GM19438 (cell line): ENCODE results near the gene MEOX2.

Experiments used
- ATAC-seq: cut with Tn5 transposase; IDR thresholded peaks from one replicate; pipeline ENCODE4 v1.9.1; 2021; ENCODE audit warnings: low read depth; ENCODE audit not compliant: unreplicated experiment

Gene MEOX2

GRCh38 chr7:15681631-15682030 is 4.9 kb downstream of the MEOX2 start:
- ATAC-seq, result no peak

- no peak for ATAC-seq
Observed at GRCh38 chr7:15681186-15681585, 5.3 kb downstream of the MEOX2 start.

DNA sequence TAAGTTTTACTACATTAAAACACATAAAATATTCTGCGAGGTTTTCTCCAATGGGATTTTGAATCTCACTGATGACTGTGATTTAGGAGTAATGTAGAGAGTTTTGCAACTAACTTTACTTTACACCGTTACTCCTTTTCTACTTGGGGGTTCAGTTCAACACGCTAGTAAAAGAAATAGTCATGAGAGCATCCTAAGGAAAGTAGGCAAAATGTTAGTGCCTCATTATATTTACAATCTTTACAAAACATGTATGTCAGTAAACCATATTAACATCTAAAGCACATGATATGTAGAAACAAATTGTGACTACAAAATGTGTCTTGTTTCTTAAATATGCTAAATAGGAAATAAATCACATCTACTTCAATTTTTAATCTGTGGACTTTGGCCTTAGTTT is 6.0 kb downstream of the MEOX2 start:
- ATAC-seq, result no peak

DNA sequence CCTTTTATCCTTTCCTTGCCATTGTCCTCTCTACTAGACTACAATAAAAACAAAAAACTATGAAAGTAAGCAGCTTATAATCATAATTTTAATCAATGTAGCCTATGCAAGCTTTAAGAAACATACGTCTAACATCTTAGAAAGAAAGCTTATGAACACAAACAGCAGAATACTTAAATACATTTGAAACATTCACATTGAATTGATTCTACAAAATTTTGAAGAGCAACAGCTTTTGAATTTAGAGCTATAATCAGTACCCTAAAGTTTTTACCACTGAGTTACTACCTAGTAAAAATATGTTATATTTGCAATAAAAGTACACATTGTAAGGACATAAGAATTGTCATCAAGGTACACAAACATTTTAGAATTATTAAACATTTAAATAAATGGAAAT is 7.2 kb downstream of the MEOX2 start:
- ATAC-seq, result no peak

- ATAC-seq, result no peak
Observed at GRCh38 chr7:15678653-15679052, 7.8 kb downstream of the MEOX2 start.

- ATAC-seq, result no peak
Observed at GRCh38 chr7:15675379-15675778, 11.1 kb downstream of the MEOX2 start.

DNA sequence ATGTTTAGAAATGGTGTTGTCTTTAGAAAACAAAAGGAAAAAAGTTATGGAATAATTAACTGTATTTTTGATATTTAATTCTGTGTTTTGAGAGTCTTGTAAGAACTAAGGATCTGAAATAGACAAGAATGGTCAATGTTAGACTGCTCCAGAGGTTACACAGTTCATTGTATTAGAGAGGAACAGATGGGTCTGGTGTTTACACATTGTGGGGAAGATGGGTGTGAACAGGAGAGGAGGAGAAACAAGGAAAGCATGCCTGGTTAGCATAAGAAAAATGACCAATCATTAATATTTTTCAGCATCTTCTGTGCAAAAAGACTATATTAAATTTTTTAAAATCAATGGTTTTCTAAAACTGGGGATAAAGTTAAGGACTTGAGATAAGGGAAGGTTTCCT is 11.9 kb downstream of the MEOX2 start:
- no peak for ATAC-seq

DNA sequence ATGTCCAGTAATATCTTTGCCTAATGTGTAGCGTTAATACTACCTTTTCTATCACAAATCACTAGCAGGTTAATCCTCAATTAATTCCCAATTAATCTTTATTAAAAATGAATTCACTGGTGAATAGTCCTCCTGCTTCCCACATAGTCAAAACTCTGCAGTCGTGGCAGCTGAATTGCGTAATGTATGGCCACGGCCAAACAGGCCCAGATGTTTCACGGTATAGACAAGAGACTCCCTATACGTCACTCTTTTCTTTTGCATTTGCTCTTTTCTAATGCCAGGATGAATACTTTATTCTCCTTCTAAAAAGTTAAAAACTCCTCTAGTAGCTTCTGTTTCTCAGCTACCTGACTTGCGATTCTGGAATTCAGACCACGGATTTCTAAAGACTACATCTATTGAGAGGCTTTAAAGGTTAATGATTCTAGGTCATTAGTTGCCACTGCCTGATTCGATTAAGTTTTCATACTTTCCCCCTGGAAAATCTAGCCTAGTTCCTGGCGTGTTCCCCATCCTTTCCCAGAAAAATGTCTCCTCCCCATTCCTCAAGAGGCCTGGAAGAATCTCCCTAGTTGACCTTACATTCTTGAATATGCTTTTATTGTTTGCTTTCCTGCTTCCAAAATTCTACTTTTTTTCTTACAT is 16.9 kb downstream of the MEOX2 start:
- no peak for ATAC-seq

DNA sequence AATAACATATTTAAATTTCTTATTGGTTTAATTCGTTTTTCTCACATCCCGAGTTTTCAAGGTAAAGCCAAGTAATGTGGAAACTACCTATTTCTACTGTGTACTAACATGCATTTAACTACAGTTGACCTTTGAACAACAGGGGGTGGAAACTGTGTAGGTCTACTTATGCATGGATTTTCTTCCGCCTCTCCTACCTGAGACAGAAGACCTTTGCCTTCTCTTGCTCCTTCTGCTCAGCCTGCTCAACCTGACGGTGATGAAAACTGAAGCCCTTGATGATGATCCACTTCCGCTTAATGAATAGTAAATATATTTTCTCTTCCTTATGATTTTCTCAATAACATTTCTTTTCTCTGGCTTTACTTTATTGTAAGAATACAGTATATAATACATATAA is 18.5 kb downstream of the MEOX2 start:
- ATAC-seq, result no peak

GRCh38 chr7:15662451-15662850 is 24.0 kb downstream of the MEOX2 start:
- no peak for ATAC-seq

GRCh38 chr7:15658247-15658646 is 28.2 kb downstream of the MEOX2 start:
- no peak for ATAC-seq

GRCh38 chr7:15652776-15653290 is 33.6 kb downstream of the MEOX2 start:
- ATAC-seq, result no peak

DNA sequence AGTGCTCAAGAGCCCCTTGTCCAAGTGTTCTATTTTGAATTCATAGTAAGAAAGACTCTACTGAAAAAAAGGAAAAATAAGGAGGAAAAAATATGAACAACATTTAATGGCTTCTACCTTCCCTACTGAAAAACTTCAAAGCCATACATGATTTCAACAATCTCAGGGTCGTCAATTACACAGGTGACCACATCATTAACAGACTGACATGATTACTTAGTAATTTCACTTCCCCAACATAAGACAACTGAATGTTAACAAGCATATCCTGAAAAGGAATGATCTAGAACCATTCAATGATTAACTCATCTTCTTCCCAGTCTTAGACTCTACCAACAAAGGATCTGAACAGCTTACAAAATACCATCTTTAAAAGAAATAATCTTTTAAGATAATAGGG is 34.8 kb downstream of the MEOX2 start:
- ATAC-seq, result no peak

DNA sequence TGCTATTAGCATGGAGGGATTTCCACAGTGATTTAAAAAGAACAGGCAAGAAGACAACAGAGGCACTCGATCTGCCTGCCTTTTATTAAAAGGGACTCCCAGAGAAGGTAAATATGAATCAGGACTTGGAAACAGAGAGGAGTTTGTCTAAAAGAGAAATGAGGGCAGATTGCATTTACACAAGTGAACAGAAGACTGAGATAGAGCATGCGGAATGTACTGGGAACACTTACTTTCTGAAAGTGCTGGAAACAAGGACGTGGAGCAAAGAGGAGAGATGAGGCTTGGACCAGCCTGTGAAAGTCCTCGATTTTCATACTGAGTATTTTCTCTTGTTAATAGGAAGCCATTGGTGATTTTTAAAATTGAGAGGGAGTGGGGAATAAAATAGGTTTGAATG is 35.7 kb downstream of the MEOX2 start:
- ATAC-seq, result no peak

- ATAC-seq, result no peak
Observed at GRCh38 chr7:15648461-15648961, 38.0 kb downstream of the MEOX2 start.

DNA sequence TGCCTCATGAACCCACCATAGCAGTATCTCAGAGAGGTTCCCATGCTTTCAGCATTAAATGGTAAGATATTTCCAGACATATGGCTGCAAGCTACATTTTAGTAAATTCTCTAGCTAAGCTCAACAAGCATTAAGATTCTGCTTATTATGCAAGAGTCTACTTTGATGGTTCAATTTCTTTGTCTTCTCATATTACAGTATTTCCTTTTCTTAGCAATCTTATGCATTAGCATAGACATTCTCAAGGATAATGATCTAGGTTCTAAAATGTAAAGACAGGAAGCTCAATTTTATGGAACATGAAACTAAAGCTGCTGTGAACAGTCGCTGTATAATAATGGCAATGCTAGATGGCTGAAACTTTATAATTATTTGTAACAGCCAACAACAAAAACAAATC is 39.2 kb downstream of the MEOX2 start:
- ATAC-seq, result no peak

DNA sequence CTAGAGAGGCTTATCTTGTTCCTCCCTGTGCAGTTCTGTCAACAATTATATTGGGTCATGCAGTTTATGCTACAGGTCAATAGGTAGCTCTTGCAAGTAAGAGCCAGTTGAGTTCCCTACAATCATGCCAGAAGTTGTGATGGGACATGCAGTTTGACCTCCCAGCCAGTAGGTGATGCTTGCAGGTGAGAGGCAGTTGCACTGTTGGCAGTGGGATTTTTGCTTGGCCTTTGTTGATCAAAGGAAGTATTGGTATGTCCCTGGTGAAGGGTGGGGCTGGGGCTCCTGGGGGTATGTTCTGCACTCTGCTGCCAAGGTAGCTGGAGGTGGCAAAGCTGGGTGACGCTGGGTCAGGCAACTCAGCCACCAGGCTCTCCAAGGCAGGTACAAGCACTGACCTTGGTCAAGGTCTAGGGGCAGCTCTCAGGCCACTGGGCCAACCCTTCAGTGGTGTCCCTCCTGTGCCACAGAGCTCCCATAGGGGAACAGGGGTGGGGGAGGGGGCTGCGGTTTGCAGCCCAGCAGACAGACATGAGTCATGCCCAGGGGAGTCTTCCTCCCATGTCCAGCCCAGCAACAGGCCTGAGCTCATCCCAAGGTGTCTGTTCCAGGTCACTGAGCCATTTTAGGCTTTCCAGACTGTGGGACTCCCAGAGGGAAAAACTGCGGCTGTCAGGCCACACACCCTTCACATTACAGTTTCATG is 43.3 kb downstream of the MEOX2 start:
- ATAC-seq, result no peak

DNA sequence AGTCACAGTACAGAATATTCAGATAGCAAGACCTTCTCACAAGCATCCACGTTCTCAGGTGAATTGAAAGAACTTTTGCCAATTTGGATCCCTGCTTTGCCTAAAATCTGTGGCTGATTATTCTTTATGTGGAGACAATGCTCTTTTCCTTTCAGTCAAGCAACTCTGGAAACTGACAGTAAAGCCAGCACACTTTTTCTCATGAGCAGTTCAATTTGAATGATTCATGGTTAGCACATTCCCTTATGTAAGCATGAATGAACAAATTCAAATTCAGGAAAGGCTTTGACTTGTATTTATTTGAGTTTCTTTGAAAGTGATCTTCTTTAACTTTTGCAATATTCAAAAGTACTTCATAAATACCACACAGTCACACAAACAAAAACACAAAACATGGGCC is 57.6 kb downstream of the MEOX2 start:
- ATAC-seq, result no peak

DNA sequence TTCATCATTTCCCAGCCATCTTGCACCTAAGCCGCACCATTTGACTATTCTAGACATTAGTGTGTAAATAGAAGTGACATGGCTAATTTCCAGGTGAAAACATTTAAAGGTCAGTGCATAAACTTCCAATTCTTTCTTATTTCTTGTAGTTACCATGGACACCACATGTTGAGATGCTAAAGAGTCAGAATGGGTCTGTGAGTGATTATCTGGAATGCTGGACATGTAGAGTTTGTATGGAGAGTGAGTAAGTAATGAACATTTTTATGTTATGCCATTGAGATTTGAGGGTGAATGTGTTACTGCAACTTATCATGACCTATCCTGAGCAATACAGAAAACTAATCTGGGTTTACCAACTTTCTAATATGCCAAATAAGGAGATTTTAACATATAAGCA is 60.4 kb downstream of the MEOX2 start:
- ATAC-seq, result no peak

- no peak for ATAC-seq
Observed at GRCh38 chr7:15625466-15625865, 61.0 kb downstream of the MEOX2 start.

DNA sequence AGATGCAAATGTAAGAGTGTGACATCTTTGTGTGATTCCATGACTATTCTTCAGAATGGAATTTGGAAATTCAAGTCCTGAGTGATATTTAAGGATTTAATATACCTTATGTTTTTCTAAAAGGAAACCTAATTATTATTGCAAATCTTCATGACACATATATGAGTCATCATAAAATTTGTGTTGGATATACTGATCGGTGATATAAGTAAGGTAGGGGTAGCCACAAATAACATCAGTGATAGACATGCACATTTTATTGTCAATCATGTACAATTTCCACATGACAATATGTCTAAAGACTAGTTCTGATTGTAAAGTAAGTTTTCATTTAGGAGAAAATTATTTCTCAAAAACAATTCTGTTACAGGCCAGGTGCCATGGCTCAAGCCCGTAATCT is 65.0 kb downstream of the MEOX2 start:
- ATAC-seq, result no peak
